Activated naive CD8-positive, alpha-beta T cell treated with anti-CD3 and anti-CD28 coated beads, Interleukin-2, amount 10 ng/mL, durations not matched to agents 7 days and 5 days (primary cell): ENCODE data around the gene DHRS7C. TPM values are rescaled to one million over a fixed set of nuclear protein-coding genes. Genes with fewer than 3 reads are reported as not detected.

Experiments used
- ATAC-seq: fragments of 150-1000 bp; cut with Tn5 transposase; one replicate; pipeline ENCODE4 v1.10.0; 2021; ENCODE audit warnings: low read depth, moderate library complexity
- POLR2A ChIA-PET: fragments of 350-600 bp; sonication (Branson Sonifier 250); formaldehyde crosslinking; loops from one replicate; lab custom pipeline; 2021; ENCODE audit warnings: antibody characterized with exemption; lab: Charles Lee
- DNase-seq: peaks from one replicate; pipeline ENCODE4 v3.0.0; 2021
- H3K27ac Mint-ChIP-seq: one replicate; pipeline ENCODE4 v1.8.0; 2022; ENCODE audit warnings: mild to moderate bottlenecking, mixed read lengths
- H3K27me3 Mint-ChIP-seq: one replicate; pipeline ENCODE4 v1.8.0; 2022; ENCODE audit warnings: mild to moderate bottlenecking, moderate library complexity, mixed read lengths
- H3K36me3 Mint-ChIP-seq: one replicate; pipeline ENCODE4 v1.8.0; 2021; ENCODE audit warnings: mild to moderate bottlenecking, mixed read lengths
- H3K4me1 Mint-ChIP-seq: one replicate; pipeline ENCODE4 v1.8.0; 2021; ENCODE audit warnings: mixed read lengths
- H3K4me3 Mint-ChIP-seq: one replicate; pipeline ENCODE4 v1.8.0; 2022; ENCODE audit warnings: mild to moderate bottlenecking, moderate library complexity, mixed read lengths
- H3K9me3 Mint-ChIP-seq: one replicate; pipeline ENCODE4 v1.8.0; 2021; ENCODE audit warnings: mixed read lengths
- total RNA-seq, 2 experiments: library from RNA; stranded (reverse); gene quantifications; one replicate each; pipeline ENCODE4 v1.2.3, GENCODE V29; 2021

Gene DHRS7C
- total RNA-seq, 2 experiments from 2014 or later, result not detected

DNA sequence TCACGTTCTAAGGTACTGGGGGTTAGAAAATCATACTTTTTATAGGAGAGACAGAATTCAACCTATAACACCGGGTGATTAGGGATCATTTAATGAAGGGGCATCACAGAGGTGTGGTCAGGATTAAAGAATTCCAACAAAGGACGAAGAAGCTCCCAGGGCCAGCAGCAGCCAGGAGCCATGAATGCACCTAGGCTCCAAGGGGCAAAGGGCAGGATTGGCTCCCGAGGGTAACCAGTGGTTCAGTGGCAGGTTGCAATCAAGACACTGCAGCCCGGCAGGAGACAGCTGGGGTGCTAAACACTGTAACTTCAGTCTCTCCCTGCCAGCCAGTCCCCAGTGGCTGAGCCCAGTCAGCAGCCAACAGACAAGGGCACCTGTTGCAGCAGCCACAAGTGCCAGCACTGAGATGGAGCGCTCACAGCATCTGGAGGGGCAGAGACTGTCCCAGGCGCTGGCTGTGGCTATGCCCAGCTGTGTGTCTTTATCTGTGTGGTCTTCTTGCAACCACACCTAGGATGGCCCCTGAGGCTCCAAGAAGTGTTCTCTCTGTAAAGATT, 23.9 kb downstream of the DHRS7C start:
- POLR2A ChIA-PET, result no interaction called here
- Mint-ChIP-seq H3K4me3 (no peak overlapping the region), H3K36me3 (no peaks in the 10 kb centered on the region), H3K9me3 (no peaks in the 10 kb centered on the region), H3K27ac (no peak overlapping the region), H3K4me1 (no peaks in the 10 kb centered on the region), H3K27me3 (peaks cover 6% of the 10 kb centered on the region)
- ATAC-seq (no peak), DNase-seq (no peak)

GRCh38 chr17:9766970-9767369, 24.4 kb downstream of the DHRS7C start:
- Mint-ChIP-seq H3K27me3 (peaks cover 6% of the 10 kb centered on the region), H3K27ac (no peak overlapping the region), H3K4me3 (no peak overlapping the region), H3K4me1 (no peaks in the 10 kb centered on the region), H3K36me3 (no peaks in the 10 kb centered on the region), H3K9me3 (no peaks in the 10 kb centered on the region)
- POLR2A ChIA-PET, result no interaction called here
- ATAC-seq (no peak), DNase-seq (no peak)

- POLR2A ChIA-PET, result no interaction called here
- Mint-ChIP-seq H3K27ac (no peak overlapping the region), H3K4me1 (no peaks in the 10 kb centered on the region), H3K27me3 (peaks cover 11% of the 10 kb centered on the region), H3K36me3 (no peaks in the 10 kb centered on the region), H3K9me3 (no peaks in the 10 kb centered on the region), H3K4me3 (no peak overlapping the region)
- ATAC-seq (no peak), DNase-seq (no peak)
These were observed 26.1 kb downstream of the DHRS7C start for GRCh38 chr17:9765322-9765721.

DNA sequence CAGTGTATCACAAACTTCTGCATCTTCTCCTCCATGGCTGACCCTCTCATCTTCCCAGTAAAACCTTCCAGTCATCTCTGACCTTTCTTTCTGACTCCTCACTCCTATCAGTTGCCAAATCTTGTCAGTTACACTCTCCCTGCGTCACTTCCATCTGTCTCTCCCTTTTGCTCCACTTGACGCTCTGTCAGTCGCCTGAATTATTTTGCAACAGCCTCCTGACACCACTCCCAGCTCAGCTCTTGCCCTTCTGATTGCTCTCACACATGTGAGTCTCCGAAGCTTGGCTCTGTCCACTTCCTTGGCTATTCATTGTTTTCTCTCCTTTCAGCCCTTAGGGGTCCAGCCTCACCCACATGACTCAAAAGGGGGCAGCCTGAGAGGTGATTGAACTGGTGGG, 27.7 kb downstream of the DHRS7C start:
- no peak for ATAC-seq
- Mint-ChIP-seq H3K27ac (no peak overlapping the region), H3K36me3 (no peaks in the 10 kb centered on the region), H3K9me3 (no peaks in the 10 kb centered on the region), H3K27me3 (peaks cover 13% of the 10 kb centered on the region), H3K4me3 (no peak overlapping the region), H3K4me1 (no peaks in the 10 kb centered on the region)
- DNase-seq, result no peak
- POLR2A ChIA-PET, result no interaction called here

DNA sequence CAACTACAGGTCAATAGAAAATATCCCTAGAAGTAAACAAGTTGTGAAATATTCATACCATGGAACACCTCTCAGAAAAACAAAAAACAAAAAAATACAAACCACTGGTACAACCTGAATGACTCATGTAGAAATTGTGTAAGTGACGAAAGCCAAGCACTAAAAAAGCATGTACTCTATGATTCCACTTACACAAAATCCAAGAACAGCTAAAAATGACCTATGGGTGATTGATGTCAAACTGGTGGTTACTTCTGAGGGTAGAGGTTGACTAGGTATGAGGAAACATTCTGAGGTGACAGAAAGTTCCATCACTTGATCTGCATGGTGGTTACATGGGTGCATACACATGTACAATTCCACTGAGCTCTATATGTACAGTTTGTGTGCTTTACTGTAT, 31.1 kb downstream of the DHRS7C start:
- H3K36me3 Mint-ChIP-seq, result no peaks in the 10 kb centered on the region
- no peak overlapping the region for H3K27ac Mint-ChIP-seq
- no peaks in the 10 kb centered on the region for H3K9me3 Mint-ChIP-seq
- no peak overlapping the region for H3K4me3 Mint-ChIP-seq
- H3K27me3 Mint-ChIP-seq, result peaks cover 8% of the 10 kb centered on the region
- DNase-seq (no peak), ATAC-seq (no peak)
- POLR2A ChIA-PET, result no interaction called here
- no peaks in the 10 kb centered on the region for H3K4me1 Mint-ChIP-seq

GRCh38 chr17:9755083-9755482, 36.3 kb downstream of the DHRS7C start:
- DNase-seq (no peak), ATAC-seq (no peak)
- Mint-ChIP-seq H3K36me3 (no peaks in the 10 kb centered on the region), H3K4me1 (no peaks in the 10 kb centered on the region), H3K27ac (no peak overlapping the region), H3K4me3 (no peak overlapping the region), H3K27me3 (peaks cover 9% of the 10 kb centered on the region), H3K9me3 (no peaks in the 10 kb centered on the region)
- POLR2A ChIA-PET, result no interaction called here

DNA sequence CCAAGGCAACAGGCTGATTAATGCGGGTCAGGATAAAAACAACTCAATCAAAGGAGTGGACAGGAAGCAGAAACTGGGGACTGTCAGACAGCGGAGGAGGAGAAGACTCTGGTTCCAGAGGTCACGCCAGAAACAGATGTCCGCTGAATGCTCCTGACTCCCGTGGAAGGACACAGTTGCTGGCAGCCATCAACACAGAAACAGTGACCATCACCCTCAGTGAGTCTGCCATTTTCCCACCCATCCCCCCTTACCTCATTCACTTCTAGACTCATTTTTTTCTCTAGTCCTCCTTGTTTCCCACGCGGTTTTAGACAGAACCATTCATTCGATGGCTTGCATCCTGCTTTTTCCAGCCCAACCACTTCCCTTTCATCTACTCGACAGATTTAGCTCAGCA, 40.9 kb downstream of the DHRS7C start:
- no peak overlapping the region for H3K27ac Mint-ChIP-seq
- H3K36me3 Mint-ChIP-seq, result no peaks in the 10 kb centered on the region
- ATAC-seq, result no peak
- POLR2A ChIA-PET, result no interaction called here
- H3K9me3 Mint-ChIP-seq, result no peaks in the 10 kb centered on the region
- H3K4me3 Mint-ChIP-seq, result no peak overlapping the region
- peaks cover 15% of the 10 kb centered on the region for H3K27me3 Mint-ChIP-seq
- no peak for DNase-seq
- no peaks in the 10 kb centered on the region for H3K4me1 Mint-ChIP-seq

DNA sequence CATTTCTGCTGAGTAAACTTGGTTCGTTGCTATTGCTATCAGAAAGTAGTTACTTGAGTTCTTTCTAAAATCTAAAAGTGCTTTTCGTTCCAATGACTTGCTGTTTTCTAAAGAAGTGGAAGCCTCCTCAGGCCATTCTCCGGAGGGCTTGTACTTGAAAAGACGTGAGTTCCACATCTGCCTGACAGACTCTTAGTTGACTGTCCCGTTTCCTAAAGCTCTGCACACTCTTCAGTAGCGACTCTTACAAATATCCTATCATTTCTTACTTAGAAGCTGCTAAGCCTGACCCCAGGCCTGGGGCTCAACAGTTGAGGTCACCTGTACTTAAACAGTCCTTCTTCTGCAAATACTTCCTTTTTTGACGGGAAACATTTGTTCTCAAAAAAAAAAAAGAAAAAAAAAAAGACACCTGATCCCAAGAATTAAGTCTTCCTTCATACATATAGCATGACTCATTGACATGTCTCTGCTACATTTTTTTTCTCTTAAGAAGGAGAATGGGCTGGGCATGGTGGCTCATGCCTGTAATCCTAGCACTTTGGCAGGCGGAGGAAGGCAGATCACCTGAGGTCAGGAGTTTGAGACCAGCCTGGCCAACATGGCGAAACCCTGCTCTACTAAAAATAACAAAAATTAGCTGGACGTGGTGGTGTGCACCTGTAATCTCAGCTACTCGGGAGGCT, 61.5 kb downstream of the DHRS7C start:
- peaks cover 2% of the 10 kb centered on the region for H3K9me3 Mint-ChIP-seq
- DNase-seq (no peak), ATAC-seq (no peak)
- no peaks in the 10 kb centered on the region for H3K4me1 Mint-ChIP-seq
- H3K27me3 Mint-ChIP-seq, result peaks cover 4% of the 10 kb centered on the region
- POLR2A ChIA-PET, result no interaction called here
- no peak overlapping the region for H3K4me3 Mint-ChIP-seq
- H3K36me3 Mint-ChIP-seq, result no peaks in the 10 kb centered on the region
- no peak overlapping the region for H3K27ac Mint-ChIP-seq

GRCh38 chr17:9729034-9729650, 62.2 kb downstream of the DHRS7C start:
- Mint-ChIP-seq H3K4me1 (no peaks in the 10 kb centered on the region), H3K27me3 (peaks cover 4% of the 10 kb centered on the region), H3K9me3 (peaks cover 2% of the 10 kb centered on the region), H3K4me3 (no peak overlapping the region), H3K27ac (no peak overlapping the region), H3K36me3 (no peaks in the 10 kb centered on the region)
- DNase-seq, result no peak
- POLR2A ChIA-PET, result no interaction called here
- no peak for ATAC-seq

DNA sequence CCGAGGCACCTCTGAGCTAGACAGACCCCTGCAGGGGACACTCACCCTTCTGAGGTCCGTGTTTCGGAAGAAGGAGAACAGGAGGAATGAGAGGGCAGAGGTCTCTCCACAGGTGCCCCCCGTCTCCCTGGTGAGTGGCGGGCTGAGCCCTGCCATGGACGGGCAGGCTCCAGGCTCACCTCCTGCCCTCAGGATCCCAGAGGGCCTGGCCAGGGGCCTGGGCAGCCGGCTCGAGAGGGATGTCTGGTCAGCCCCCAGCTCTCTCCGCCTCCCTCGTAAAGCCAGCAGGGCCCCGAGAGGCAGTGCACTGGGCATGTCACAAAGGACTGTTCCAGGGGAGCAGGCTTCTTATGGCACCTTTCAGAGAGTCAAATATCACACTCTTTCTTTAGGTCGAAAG, 62.8 kb downstream of the DHRS7C start:
- POLR2A ChIA-PET, result no interaction called here
- DNase-seq (no peak), ATAC-seq (no peak)
- H3K27ac Mint-ChIP-seq, result no peak overlapping the region
- no peak overlapping the region for H3K4me3 Mint-ChIP-seq
- peaks cover 4% of the 10 kb centered on the region for H3K27me3 Mint-ChIP-seq
- H3K9me3 Mint-ChIP-seq, result peaks cover 2% of the 10 kb centered on the region
- H3K4me1 Mint-ChIP-seq, result no peaks in the 10 kb centered on the region
- no peaks in the 10 kb centered on the region for H3K36me3 Mint-ChIP-seq

- Mint-ChIP-seq H3K4me3 (no peak overlapping the region), H3K36me3 (no peaks in the 10 kb centered on the region), H3K9me3 (no peaks in the 10 kb centered on the region), H3K27me3 (peaks cover 4% of the 10 kb centered on the region), H3K4me1 (no peaks in the 10 kb centered on the region), H3K27ac (no peak overlapping the region)
- ATAC-seq (no peak), DNase-seq (no peak)
- POLR2A ChIA-PET, result no interaction called here
These were observed 63.4 kb downstream of the DHRS7C start for GRCh38 chr17:9728005-9728404.

DNA sequence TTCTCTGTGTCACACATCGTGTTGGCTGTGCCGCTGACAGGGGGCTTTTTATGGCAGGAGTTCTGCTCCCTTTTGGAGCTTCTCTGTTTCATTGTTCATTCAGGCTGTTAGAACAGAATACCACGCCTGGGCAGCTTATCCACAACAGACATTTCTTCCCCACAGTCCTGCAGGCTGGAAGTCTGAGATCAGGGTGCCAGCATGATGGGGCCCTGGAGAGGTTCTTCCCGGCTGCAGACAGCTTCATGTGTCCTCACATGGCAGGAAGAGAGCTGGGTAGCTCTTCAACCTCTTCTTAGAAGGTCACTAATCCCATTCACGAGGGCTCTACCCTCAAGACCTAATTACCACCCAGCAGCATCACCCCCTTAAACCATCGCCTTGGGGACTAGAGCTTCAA, 65.1 kb downstream of the DHRS7C start:
- Mint-ChIP-seq H3K27me3 (peaks cover 4% of the 10 kb centered on the region), H3K9me3 (no peaks in the 10 kb centered on the region), H3K4me1 (no peaks in the 10 kb centered on the region), H3K4me3 (no peak overlapping the region), H3K36me3 (no peaks in the 10 kb centered on the region), H3K27ac (no peak overlapping the region)
- POLR2A ChIA-PET, result no interaction called here
- DNase-seq (no peak), ATAC-seq (no peak)

DNA sequence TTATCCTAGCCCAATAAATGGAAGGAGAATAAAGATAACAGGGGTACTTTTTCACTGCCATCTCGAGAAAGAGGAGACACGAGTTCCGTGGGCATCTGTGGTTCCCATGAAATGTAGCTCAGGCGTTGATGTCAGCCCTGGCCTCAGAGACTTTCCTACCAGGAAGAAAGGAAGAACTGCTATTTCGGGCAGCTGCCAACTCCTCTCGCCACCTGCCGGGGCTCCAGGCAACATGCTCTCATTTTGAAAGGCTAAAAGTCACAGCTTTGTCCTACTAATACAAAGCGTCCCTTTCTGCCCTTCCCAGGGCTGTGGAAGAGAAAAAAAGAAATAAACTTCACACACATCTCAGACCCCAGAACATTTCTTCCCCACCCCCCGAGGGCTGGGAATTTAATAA, 65.8 kb downstream of the DHRS7C start:
- no peaks in the 10 kb centered on the region for H3K9me3 Mint-ChIP-seq
- no peaks in the 10 kb centered on the region for H3K36me3 Mint-ChIP-seq
- H3K27ac Mint-ChIP-seq, result no peak overlapping the region
- ATAC-seq (no peak), DNase-seq (no peak)
- H3K27me3 Mint-ChIP-seq, result peaks cover 4% of the 10 kb centered on the region
- no peak overlapping the region for H3K4me3 Mint-ChIP-seq
- POLR2A ChIA-PET, result no interaction called here
- H3K4me1 Mint-ChIP-seq, result no peaks in the 10 kb centered on the region
